HCEC 1CT (cell line): ENCODE data around the gene TMEM239.
"Not testable (repeated sequence)": the region's sequence is repeated elsewhere in the genome, so short reads cannot be mapped to it uniquely, and the experiment has no call there.

Source experiments
- DNase-seq: peaks from one replicate; pipeline ENCODE4 v3.0.0-alpha.2; 2017

TMEM239 gene

GRCh38 chr20:2799688-2800520, 16.3 kb upstream of the TMEM239 start:
- no peak for DNase-seq

DNA sequence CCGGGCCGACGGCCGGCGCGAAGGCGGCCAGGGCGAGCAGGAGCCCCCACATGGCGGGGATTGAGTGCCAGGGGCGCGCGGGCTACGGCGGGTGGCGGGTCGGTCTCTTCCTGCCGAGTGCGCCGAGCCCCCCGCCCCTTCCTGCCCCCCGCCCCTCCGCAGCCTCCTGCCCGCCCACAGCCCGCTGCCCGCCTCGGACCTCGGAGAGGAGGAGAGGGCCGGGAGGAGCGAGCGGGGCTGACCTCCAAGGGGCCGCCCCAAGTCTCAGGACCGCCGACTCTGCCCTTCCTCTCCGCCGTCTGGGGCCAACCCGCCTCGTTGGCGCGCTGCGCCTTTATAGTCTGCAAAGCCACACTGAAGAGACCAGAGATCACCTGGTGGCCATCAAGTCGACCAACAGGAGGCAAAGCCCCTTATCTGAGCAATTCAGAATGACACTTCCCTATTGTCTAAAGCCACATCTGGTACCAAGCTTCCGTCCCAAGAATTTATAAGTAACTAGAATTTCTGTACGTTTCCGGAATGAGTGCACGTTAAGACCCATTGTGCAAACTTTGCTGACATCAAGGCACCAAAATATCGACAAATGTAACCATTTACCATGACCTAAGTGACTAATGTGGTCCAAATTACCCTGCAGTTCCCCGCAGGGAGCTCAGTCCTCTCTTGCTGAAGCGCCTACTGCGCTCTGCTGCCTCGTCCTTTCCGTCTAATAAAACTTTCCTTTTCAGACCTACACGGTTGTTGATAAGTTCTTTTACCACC, 15.5 kb upstream of the TMEM239 start, which contains the start of gene CPXM1:
Gene CPXM1, minus strand, starts transcription at position 107 of the 765 bp plus-strand sequence. Its CDS starts 55 bp downstream, at position 52.
- no peak for DNase-seq

GRCh38 chr20:2801286-2801728, 14.9 kb upstream of the TMEM239 start:
- DNase-seq: no peak

GRCh38 chr20:2804041-2804828, 11.9 kb upstream of the TMEM239 start:
- no peak for DNase-seq

GRCh38 chr20:2804852-2805688, 11.1 kb upstream of the TMEM239 start:
- DNase-seq: no peak

GRCh38 chr20:2805689-2806350, 10.3 kb upstream of the TMEM239 start:
- no peak for DNase-seq

- DNase-seq: no peak
Measured at GRCh38 chr20:2806351-2806701, 9.8 kb upstream of the TMEM239 start.

DNA sequence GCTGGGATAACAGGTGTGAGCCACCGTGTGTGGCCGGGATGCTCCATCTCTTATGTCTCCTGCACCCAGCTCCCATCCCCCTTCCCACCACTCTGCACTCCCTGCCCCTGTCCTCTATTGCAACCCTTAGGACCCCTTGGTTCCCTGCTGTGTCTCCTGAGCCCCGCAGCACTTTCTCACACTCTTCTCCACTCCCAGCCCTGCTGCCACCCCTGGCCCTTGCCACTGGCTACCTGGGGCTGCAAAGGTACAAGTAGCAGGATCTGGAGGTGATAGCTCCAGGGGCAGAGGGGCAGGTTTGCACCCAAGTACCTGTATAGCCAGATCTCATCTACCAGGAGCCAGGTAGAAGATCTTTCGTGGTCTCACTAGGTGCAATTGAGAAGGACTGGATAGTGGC, 9.1 kb upstream of the TMEM239 start:
- no peak for DNase-seq

DNA sequence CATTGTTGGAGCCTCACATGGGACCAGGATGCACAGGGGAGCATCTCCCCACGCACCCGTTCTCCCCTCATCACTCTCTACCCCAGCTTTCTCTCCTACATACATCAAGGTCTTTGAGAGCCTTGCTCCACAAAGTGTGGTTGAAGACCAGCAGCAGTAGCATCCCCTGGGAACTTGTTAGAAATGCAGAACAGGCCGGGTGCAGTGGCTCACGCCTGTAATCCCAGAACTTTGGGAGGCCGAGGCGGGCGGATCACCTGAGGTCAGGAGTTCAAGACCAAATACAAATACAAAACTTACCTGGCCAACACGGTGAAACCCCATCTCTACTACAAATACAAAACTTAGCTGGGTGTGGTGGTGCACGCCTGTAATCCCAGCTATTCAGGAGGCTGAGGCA, 8.2 kb upstream of the TMEM239 start:
- DNase-seq: not testable (repeated sequence)

- no peak for DNase-seq
Measured at GRCh38 chr20:2809690-2810089, 6.5 kb upstream of the TMEM239 start.

GRCh38 chr20:2812189-2812588, 4.0 kb upstream of the TMEM239 start:
- no peak for DNase-seq

- no peak for DNase-seq
Measured at GRCh38 chr20:2814076-2814475, 2.1 kb upstream of the TMEM239 start.

GRCh38 chr20:2814587-2815051, 1.5 kb upstream of the TMEM239 start, which contains the start of gene C20orf141:
TSS of gene C20orf141 (plus strand) at chr20:2814987. CDS start at chr20:2815185, 198 bp downstream.
- peak; percentile 96 for DNase-seq

DNA sequence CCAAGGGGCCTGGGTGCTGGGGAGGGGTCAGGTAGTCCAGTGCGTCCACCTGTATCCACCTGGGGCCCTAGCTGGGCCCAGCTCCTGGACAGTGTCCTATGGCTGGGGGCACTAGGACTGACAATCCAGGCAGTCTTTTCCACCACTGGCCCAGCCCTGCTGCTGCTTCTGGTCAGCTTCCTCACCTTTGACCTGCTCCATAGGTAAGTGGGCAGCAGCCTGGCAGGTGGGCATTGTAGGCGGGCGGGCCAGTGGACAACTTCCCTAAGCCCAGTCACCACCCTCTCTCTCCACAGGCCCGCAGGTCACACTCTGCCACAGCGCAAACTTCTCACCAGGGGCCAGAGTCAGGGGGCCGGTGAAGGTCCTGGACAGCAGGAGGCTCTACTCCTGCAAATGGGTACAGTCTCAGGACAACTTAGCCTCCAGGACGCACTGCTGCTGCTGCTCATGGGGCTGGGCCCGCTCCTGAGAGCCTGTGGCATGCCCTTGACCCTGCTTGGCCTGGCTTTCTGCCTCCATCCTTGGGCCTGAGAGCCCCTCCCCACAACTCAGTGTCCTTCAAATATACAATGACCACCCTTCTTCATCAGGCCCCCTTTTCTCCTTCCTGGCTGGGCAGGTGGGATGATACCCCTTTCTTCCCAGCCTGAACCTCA, 793 bp upstream of the TMEM239 start:
- DNase-seq: no peak

DNA sequence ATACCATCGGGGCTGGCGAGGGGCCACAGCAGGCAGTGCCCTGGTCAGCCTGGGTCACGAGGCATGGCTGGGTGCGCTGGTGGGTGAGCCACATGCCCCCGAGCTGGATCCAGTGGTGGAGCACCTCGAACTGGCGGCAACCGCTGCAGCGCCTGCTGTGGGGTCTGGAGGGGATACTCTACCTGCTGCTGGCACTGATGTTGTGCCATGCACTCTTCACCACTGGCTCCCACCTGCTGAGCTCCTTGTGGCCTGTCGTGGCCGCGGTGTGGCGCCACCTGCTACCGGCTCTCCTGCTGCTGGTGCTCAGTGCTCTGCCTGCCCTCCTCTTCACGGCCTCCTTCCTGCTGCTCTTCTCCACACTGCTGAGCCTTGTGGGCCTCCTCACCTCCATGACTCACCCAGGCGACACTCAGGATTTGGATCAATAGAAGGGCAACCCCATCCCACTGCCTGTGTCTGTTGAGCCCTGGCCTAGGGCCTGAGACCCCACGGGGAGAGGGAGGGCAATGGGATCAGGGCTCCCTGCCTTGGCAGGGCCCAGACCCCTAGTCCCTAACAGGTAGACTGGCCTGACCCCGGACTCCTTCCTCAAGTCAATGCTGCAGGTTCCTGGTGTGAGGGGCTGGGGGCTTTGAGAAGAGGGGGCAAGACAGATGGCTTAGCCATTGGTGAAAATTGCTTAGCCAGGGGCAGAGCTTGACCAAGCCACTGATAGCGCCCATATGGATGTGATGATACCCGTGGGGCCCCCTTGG, 598 bp downstream of the TMEM239 start:
- DNase-seq: no peak

DNA sequence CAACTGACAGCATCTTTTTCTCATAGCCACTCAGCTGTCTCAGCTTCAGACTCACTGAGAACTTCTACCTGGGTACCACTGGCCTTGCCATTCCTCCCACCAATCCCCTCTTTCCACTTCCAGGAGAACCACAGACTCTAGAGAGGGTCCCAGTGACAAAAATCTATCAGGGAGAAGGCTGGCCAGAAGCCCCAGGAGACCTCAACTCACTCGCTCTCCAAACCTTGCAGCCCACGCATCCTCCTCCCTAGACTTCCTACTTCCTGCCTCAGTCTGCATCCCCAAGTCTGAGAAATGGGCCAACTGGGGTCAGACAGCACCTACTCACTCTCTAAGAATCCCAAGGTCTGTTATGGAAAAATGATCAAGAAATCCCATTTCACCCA, 1.2 kb downstream of the TMEM239 start:
- no peak for DNase-seq

GRCh38 chr20:2817891-2818595, 1.9 kb downstream of the TMEM239 start:
- DNase-seq: no peak

DNA sequence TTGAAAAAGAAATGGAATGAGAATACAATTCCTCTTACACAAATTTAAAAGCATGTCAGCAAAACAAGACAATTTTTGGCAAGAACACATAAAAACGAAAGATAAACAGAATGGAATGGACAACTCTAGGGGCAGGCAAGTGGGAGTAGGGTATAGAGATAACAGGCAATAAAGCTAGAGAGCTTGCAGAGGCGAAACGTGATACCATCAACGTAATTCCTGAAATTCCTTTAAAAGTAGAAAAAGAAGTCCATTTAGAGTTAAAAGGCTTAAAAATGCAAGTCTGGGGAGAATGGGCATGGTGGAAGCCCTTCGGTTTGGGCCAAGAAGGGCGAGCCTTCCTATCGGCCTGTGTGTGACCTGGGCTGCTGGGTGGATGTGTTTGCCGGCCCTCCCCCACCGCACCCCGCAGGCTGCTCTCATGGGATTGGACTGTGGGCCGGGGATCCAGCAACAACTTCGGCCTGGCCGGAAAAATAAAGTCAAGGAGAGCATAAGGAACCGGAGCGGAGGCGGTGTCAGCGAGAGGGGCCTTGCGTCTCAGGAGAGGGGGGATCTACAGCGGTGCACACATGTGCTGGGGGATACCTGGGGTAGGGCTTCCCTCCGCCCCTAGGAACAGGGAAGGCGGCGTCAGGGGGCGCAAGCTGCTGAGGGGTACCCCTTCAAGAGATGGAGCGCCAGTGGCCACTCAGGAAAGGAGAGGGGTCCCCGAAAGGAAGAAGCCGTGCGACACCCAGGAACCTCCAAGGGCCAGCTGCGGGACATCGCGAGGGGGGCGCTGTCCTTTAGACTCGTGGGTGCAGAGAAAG, 4.1 kb downstream of the TMEM239 start:
- DNase-seq: no peak
